Measurements from ENCODE around the gene TCEANC.
"Not testable (repeated sequence)": the region's sequence is repeated elsewhere in the genome, so short reads cannot be mapped to it uniquely, and the experiment has no call there.

The TCEANC gene

GRCh38 chrX:13669246-13669737 is 16.4 kb downstream of the TCEANC start:
- H2BK120ac ChIP-seq (ENCODE audit: low read depth, low read length), result no peak overlapping the region
- no peaks in the 10 kb centered on the region for H3K36me3 ChIP-seq (ENCODE audit: control insufficient read depth, insufficient read depth, low read length)
- no CpG with 5 or more reads among the region's 9 CpGs for WGBS (ENCODE audit: extremely low coverage, insufficient coverage, low lambda C conversion rate)
- H4K8ac ChIP-seq (ENCODE audit: low read depth, low read length), result no peak overlapping the region
- H3K27me3 ChIP-seq (ENCODE audit: insufficient read depth, low read length, poor library complexity), result no peaks in the 10 kb centered on the region
- H4K5ac ChIP-seq (ENCODE audit: low read length), result no peak overlapping the region
- no peak overlapping the region for H2BK15ac ChIP-seq (replicated peaks; ENCODE audit: low read depth)
- no peak overlapping the region for H3K4me2 ChIP-seq (ENCODE audit: low read length)
- DNase-seq, result no peak
- no peak overlapping the region for H3K27ac ChIP-seq (ENCODE audit: low read depth, low read length)
- H3K56ac ChIP-seq (ENCODE audit: low read length), result no peak overlapping the region
- H3K79me2 ChIP-seq (ENCODE audit: control insufficient read depth, insufficient read depth, low read length), result no peaks in the 10 kb centered on the region
- no peaks in the 10 kb centered on the region for H3K79me1 ChIP-seq (ENCODE audit: low read length)
- no peak overlapping the region for H3K9ac ChIP-seq (ENCODE audit: low read length)
- H3K4ac ChIP-seq (ENCODE audit: low read depth, low read length), result no peak overlapping the region
- no peak overlapping the region for H3K23ac ChIP-seq (ENCODE audit: low read length)
- no peak overlapping the region for H3K18ac ChIP-seq (ENCODE audit: low read length)
- no peak overlapping the region for H3K4me3 ChIP-seq (ENCODE audit: low read length)
- no peaks in the 10 kb centered on the region for H3K4me1 ChIP-seq (ENCODE audit: control insufficient read depth, low read depth, low read length)
- no peak overlapping the region for H2AK5ac ChIP-seq (ENCODE audit: low read length)
- H2BK5ac ChIP-seq (ENCODE audit: low read length), result no peak overlapping the region

- H2BK5ac ChIP-seq (ENCODE audit: low read length); H2AK5ac ChIP-seq (ENCODE audit: low read length); H3K79me2 ChIP-seq (ENCODE audit: control insufficient read depth, insufficient read depth, low read length); H3K36me3 ChIP-seq (ENCODE audit: control insufficient read depth, insufficient read depth, low read length); H3K4me3 ChIP-seq (ENCODE audit: low read length); H3K27me3 ChIP-seq (ENCODE audit: insufficient read depth, low read length, poor library complexity); H4K5ac ChIP-seq (ENCODE audit: low read length); H3K27ac ChIP-seq (ENCODE audit: low read depth, low read length); H3K18ac ChIP-seq (ENCODE audit: low read length); DNase-seq; H3K4me1 ChIP-seq (ENCODE audit: control insufficient read depth, low read depth, low read length); H2BK15ac ChIP-seq (replicated peaks; ENCODE audit: low read depth); H3K9ac ChIP-seq (ENCODE audit: low read length); H3K23ac ChIP-seq (ENCODE audit: low read length); H3K79me1 ChIP-seq (ENCODE audit: low read length); H2BK120ac ChIP-seq (ENCODE audit: low read depth, low read length); H3K4ac ChIP-seq (ENCODE audit: low read depth, low read length); H3K4me2 ChIP-seq (ENCODE audit: low read length); H3K56ac ChIP-seq (ENCODE audit: low read length); H4K8ac ChIP-seq (ENCODE audit: low read depth, low read length): not testable (repeated sequence)
- WGBS (ENCODE audit: extremely low coverage, insufficient coverage, low lambda C conversion rate), result no CpG with 5 or more reads among the region's 8 CpGs
These were observed 16.8 kb downstream of the TCEANC start for GRCh38 chrX:13669755-13670154.

- Histone ChIP-seq H3K79me2 (ENCODE audit: control insufficient read depth, insufficient read depth, low read length) (no peaks in the 10 kb centered on the region), H4K8ac (ENCODE audit: low read depth, low read length) (no peak overlapping the region)
- no CpG with 5 or more reads among the region's 5 CpGs for WGBS (ENCODE audit: extremely low coverage, insufficient coverage, low lambda C conversion rate)
These were observed 17.3 kb downstream of the TCEANC start for GRCh38 chrX:13670197-13670596.

GRCh38 chrX:13673016-13673415 is 20.1 kb downstream of the TCEANC start:
- no peak overlapping the region for H3K4ac ChIP-seq (ENCODE audit: low read depth, low read length)
- H3K79me2 ChIP-seq (ENCODE audit: control insufficient read depth, insufficient read depth, low read length), result no peaks in the 10 kb centered on the region
- no peak overlapping the region for H3K4me2 ChIP-seq (ENCODE audit: low read length)
- H3K56ac ChIP-seq (ENCODE audit: low read length), result no peak overlapping the region
- no peak overlapping the region for H4K8ac ChIP-seq (ENCODE audit: low read depth, low read length)
- no peak overlapping the region for H2AK5ac ChIP-seq (ENCODE audit: low read length)
- no peaks in the 10 kb centered on the region for H3K36me3 ChIP-seq (ENCODE audit: control insufficient read depth, insufficient read depth, low read length)
- no peaks in the 10 kb centered on the region for H3K79me1 ChIP-seq (ENCODE audit: low read length)
- H2BK120ac ChIP-seq (ENCODE audit: low read depth, low read length), result no peak overlapping the region
- H3K18ac ChIP-seq (ENCODE audit: low read length), result no peak overlapping the region
- H3K27me3 ChIP-seq (ENCODE audit: insufficient read depth, low read length, poor library complexity), result no peaks in the 10 kb centered on the region
- H4K5ac ChIP-seq (ENCODE audit: low read length), result no peak overlapping the region
- H3K9ac ChIP-seq (ENCODE audit: low read length), result no peak overlapping the region
- H3K4me3 ChIP-seq (ENCODE audit: low read length), result no peak overlapping the region
- H3K23ac ChIP-seq (ENCODE audit: low read length), result no peak overlapping the region
- no peaks in the 10 kb centered on the region for H3K4me1 ChIP-seq (ENCODE audit: control insufficient read depth, low read depth, low read length)
- no peak for DNase-seq
- no peak overlapping the region for H3K27ac ChIP-seq (ENCODE audit: low read depth, low read length)
- no peak overlapping the region for H2BK15ac ChIP-seq (replicated peaks; ENCODE audit: low read depth)
- H2BK5ac ChIP-seq (ENCODE audit: low read length), result no peak overlapping the region

More at GRCh38 chrX:13670197-13670596, 17.3 kb downstream of the TCEANC start:
- DNase-seq, result no peak
- Histone ChIP-seq H2BK5ac (ENCODE audit: low read length) (no peak overlapping the region), H3K18ac (ENCODE audit: low read length) (no peak overlapping the region), H3K79me1 (ENCODE audit: low read length) (no peaks in the 10 kb centered on the region), H2BK15ac (replicated peaks; ENCODE audit: low read depth) (no peak overlapping the region), H4K5ac (ENCODE audit: low read length) (no peak overlapping the region), H3K23ac (ENCODE audit: low read length) (no peak overlapping the region), H3K4ac (ENCODE audit: low read depth, low read length) (no peak overlapping the region), H3K4me2 (ENCODE audit: low read length) (no peak overlapping the region), H3K9ac (ENCODE audit: low read length) (no peak overlapping the region), H3K56ac (ENCODE audit: low read length) (no peak overlapping the region), H3K4me1 (ENCODE audit: control insufficient read depth, low read depth, low read length) (no peaks in the 10 kb centered on the region), H3K27me3 (ENCODE audit: insufficient read depth, low read length, poor library complexity) (no peaks in the 10 kb centered on the region), H2BK120ac (ENCODE audit: low read depth, low read length) (no peak overlapping the region), H2AK5ac (ENCODE audit: low read length) (no peak overlapping the region), H3K27ac (ENCODE audit: low read depth, low read length) (no peak overlapping the region), H3K36me3 (ENCODE audit: control insufficient read depth, insufficient read depth, low read length) (no peaks in the 10 kb centered on the region), H3K4me3 (ENCODE audit: low read length) (no peak overlapping the region)

- H3K4ac ChIP-seq (ENCODE audit: low read depth, low read length), result no peak overlapping the region
- no peak overlapping the region for H3K27ac ChIP-seq (ENCODE audit: low read depth, low read length)
- H3K27me3 ChIP-seq (ENCODE audit: insufficient read depth, low read length, poor library complexity), result no peaks in the 10 kb centered on the region
- H3K4me2 ChIP-seq (ENCODE audit: low read length), result no peak overlapping the region
- no peaks in the 10 kb centered on the region for H3K36me3 ChIP-seq (ENCODE audit: control insufficient read depth, insufficient read depth, low read length)
- no peak overlapping the region for H3K18ac ChIP-seq (ENCODE audit: low read length)
- no peak overlapping the region for H2BK15ac ChIP-seq (replicated peaks; ENCODE audit: low read depth)
- H3K79me1 ChIP-seq (ENCODE audit: low read length), result no peaks in the 10 kb centered on the region
- no peaks in the 10 kb centered on the region for H3K79me2 ChIP-seq (ENCODE audit: control insufficient read depth, insufficient read depth, low read length)
- H4K5ac ChIP-seq (ENCODE audit: low read length), result no peak overlapping the region
- no peak overlapping the region for H4K8ac ChIP-seq (ENCODE audit: low read depth, low read length)
- H3K4me1 ChIP-seq (ENCODE audit: control insufficient read depth, low read depth, low read length), result no peaks in the 10 kb centered on the region
- H3K56ac ChIP-seq (ENCODE audit: low read length), result no peak overlapping the region
- H2BK120ac ChIP-seq (ENCODE audit: low read depth, low read length), result no peak overlapping the region
- no peak overlapping the region for H3K23ac ChIP-seq (ENCODE audit: low read length)
- no peak overlapping the region for H2BK5ac ChIP-seq (ENCODE audit: low read length)
- no peak for DNase-seq
- no peak overlapping the region for H2AK5ac ChIP-seq (ENCODE audit: low read length)
- no peak overlapping the region for H3K4me3 ChIP-seq (ENCODE audit: low read length)
- no peak overlapping the region for H3K9ac ChIP-seq (ENCODE audit: low read length)
These were observed 23.9 kb downstream of the TCEANC start for GRCh38 chrX:13676885-13677284.

- H3K4me2 ChIP-seq (ENCODE audit: low read length); DNase-seq; H2BK15ac ChIP-seq (replicated peaks; ENCODE audit: low read depth); H3K79me1 ChIP-seq (ENCODE audit: low read length); H4K8ac ChIP-seq (ENCODE audit: low read depth, low read length); H4K5ac ChIP-seq (ENCODE audit: low read length); H3K79me2 ChIP-seq (ENCODE audit: control insufficient read depth, insufficient read depth, low read length); H3K27me3 ChIP-seq (ENCODE audit: insufficient read depth, low read length, poor library complexity); H2BK5ac ChIP-seq (ENCODE audit: low read length); H3K18ac ChIP-seq (ENCODE audit: low read length); H3K9ac ChIP-seq (ENCODE audit: low read length); H3K36me3 ChIP-seq (ENCODE audit: control insufficient read depth, insufficient read depth, low read length); H3K4ac ChIP-seq (ENCODE audit: low read depth, low read length); H2AK5ac ChIP-seq (ENCODE audit: low read length); H3K23ac ChIP-seq (ENCODE audit: low read length); H2BK120ac ChIP-seq (ENCODE audit: low read depth, low read length); H3K4me3 ChIP-seq (ENCODE audit: low read length); H3K56ac ChIP-seq (ENCODE audit: low read length); H3K27ac ChIP-seq (ENCODE audit: low read depth, low read length); H3K4me1 ChIP-seq (ENCODE audit: control insufficient read depth, low read depth, low read length): not testable (repeated sequence)
- no CpG with 5 or more reads among the region's 4 CpGs for WGBS (ENCODE audit: extremely low coverage, insufficient coverage, low lambda C conversion rate)
These were observed 26.8 kb downstream of the TCEANC start for GRCh38 chrX:13679700-13680099.
